Stimulated activated CD8-positive, alpha-beta memory T cell treated with anti-CD3 and anti-CD28 coated beads, Interleukin-12 subunit alpha, Interleukin-12 subunit beta, amount 100 ng/mL, for 1 hour (primary cell): Measurements from ENCODE around the gene KLHL29.

Source experiments
- DNase-seq: peaks from one replicate; pipeline ENCODE4 v3.0.0-alpha.2; 2020; ENCODE audit warnings: low read depth

KLHL29 gene

GRCh38 chr2:23422089-23423061 lies 37.4 kb downstream of the KLHL29 start:
- DNase-seq = no peak

- no peak for DNase-seq
Observed at GRCh38 chr2:23423062-23423872, 38.3 kb downstream of the KLHL29 start.

GRCh38 chr2:23423873-23424680 lies 39.1 kb downstream of the KLHL29 start:
- no peak for DNase-seq

GRCh38 chr2:23425338-23425871 lies 40.4 kb downstream of the KLHL29 start:
- no peak for DNase-seq

DNA sequence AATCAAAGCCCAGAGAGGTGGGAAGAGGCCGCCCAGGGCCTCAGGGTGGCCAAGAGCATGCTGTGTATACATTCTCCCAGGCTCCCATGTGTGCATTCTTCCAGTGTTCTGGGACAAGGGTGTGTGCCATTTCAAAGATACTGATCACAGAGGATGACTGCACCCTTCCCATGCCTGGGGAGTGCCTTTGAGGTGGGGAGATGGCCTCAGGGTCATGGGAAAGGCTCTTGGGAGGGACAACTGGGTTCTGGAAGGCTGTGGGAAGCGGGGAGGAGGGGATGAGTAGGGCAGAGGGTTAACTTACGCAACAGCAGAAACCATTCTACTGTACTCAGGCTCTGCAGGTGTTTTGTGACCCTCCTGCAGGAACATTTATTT lies 40.9 kb downstream of the KLHL29 start:
- no peak for DNase-seq

- no peak for DNase-seq
Observed at GRCh38 chr2:23426263-23426905, 41.4 kb downstream of the KLHL29 start.

GRCh38 chr2:23427350-23427749 lies 42.4 kb downstream of the KLHL29 start:
- no peak for DNase-seq

DNA sequence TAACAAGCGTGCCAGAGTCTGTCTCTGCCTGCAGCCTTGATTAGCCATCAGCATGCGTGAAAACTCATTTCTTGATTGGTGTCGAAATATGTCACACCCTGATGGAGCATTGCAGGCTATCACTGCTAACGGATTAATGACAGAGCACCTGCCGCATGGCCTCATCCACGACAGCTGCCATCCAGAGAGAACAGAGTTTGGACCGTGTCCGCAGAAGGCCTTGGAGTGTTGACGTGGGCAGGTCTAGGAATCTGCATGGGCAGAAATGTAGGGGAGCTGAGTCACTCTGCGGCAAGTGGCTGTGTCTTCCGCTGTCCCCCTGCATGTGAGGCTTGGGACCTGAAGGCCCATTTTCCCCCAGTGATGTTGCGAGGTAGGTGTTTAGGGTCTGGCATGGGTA lies 43.0 kb downstream of the KLHL29 start:
- no peak for DNase-seq

GRCh38 chr2:23429036-23429435 lies 44.1 kb downstream of the KLHL29 start:
- no peak for DNase-seq

DNA sequence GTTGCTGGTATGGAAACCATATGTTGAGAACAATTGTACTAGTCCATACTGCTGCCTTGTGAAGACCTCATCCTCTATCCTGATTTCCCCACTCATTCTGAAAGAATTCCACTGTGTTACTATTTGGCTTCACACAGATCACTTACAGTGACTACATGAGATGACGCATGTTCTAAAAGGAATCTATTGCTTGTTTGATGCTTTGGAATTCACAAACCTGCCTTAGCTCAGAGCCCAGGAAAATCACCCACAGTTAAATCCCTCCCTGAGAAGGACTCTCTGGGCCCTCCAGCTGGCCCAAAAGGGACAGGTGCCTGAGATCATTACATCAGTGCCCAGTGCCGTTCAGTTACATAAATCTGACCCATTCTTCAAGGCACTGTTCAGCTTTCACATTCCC lies 45.3 kb downstream of the KLHL29 start:
- DNase-seq = no peak

DNA sequence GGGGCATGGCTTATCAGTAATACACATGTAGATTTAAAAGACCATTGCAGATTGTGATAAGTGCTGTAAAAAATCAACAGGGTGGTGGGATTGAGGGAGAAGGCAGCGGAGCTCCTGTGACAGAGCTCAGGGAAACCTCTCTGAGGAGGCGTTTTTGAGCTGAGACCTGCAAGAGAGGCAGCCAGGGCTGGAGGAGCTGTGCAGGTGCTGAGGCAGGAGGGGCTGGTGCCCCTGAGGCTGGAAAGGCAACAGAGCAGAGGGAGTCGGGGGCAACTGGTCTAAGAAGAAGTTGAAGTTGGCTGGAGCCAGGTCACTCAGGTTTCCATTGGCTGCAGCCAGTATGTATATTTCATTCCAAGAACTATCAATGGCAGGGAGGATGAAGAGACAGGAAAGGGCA lies 47.6 kb downstream of the KLHL29 start:
- no peak for DNase-seq

- DNase-seq = no peak
Observed at GRCh38 chr2:23433282-23433681, 48.3 kb downstream of the KLHL29 start.

- no peak for DNase-seq
Observed at GRCh38 chr2:23434721-23435121, 49.7 kb downstream of the KLHL29 start.

DNA sequence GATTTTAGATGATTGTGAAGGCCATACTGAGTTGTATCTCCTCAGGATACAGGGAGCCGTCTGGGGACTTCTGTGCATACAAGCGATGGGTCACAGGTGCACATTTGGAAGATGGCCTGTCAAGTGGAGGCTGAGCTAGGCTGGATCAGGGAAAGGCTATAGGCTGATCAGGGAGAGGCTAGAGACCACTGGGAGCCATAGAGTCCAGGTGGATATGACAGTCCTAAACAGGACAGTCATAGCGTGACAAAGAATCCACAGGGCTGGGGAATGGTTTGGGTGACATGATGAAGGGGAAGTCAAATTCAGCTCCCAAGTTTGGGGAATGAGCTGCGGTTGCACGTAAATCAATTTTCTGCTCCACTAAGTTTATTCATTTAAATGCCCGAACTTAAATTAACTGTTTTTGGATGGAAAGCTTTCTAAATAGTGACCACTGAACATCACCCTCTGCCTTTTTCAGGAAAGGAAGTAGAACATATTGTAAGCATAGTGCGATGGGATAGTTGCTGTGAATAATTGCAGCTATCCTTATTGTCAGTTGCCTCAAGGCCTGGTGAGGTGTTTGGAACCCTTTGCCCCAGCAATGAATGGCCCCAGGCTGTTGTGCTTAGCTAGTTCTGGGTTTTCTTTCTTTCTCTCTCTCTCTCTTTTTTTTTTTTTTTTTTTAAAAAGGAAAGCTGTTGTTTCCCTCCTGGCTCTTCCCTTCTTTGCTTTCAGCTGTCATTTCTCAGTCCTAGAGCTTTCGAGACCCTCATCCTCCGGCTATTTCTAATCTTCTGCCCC lies 50.5 kb downstream of the KLHL29 start:
- DNase-seq = no peak

- no peak for DNase-seq
Observed at GRCh38 chr2:23436346-23437098, 51.5 kb downstream of the KLHL29 start.

GRCh38 chr2:23441414-23441813 lies 56.4 kb downstream of the KLHL29 start:
- DNase-seq = no peak

DNA sequence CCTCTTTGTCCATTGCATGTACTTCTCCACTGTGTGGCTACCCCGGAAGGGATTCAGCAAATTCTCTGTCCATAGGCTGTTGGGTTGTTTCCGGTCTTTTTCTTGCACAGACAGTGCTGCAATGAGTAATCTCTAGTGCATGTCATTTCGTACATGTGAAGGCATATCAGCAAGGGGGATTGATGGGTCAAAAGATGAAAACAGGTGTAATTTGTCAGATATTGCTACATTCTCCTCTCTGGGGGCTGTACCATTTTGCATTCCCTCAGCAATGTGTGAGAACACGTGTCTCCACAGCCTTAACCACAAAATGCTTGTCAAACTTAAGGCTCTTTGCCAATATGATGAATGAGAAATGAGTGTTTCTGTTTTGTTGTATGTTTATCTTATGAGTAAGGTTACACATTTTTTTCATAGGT lies 60.5 kb downstream of the KLHL29 start:
- no peak for DNase-seq

- no peak for DNase-seq
Observed at GRCh38 chr2:23446916-23447315, 61.9 kb downstream of the KLHL29 start.

- DNase-seq = no peak
Observed at GRCh38 chr2:23447405-23447804, 62.4 kb downstream of the KLHL29 start.

DNA sequence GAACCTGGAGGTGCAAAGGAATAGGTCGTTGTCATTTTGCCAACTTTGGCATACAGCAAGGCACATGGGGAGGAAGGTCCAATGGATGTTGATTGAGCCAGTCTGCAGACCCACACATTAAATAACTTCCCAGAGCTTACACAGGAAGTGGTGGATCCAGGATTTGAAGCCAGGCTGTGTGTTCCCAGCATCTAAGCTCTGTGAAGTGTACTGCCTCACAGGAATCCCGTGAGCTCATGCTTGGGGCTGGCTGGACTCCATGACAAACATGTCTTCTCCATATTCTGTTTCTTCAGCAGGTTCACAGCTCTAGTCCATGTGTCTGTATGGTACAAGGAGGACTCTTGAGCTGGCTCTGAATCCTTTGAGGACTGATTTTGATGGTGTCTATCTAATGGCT lies 63.9 kb downstream of the KLHL29 start:
- DNase-seq = no peak
